Measurements from ENCODE around the gene TMCC1.
A peak's percentile ranks its signal among the peaks of the same experiment; 100 is the strongest.
"Not testable (repeated sequence)": the region's sequence is repeated elsewhere in the genome, so short reads cannot be mapped to it uniquely, and the experiment has no call there.

TMCC1 gene

GRCh38 chr3:129687586-129688125, 205.9 kb downstream of the TMCC1 start:
- no peak overlapping the region for H3K27ac Mint-ChIP-seq
- H3K4me1 Mint-ChIP-seq = no peaks in the 10 kb centered on the region
- DNase-seq (ENCODE audit: low spot score in 2 of 2) (no peak), ATAC-seq (no peak)
- H3K4me3 Mint-ChIP-seq = no peak overlapping the region
- H3K9me3 Mint-ChIP-seq = no peaks in the 10 kb centered on the region
- H3K36me3 Mint-ChIP-seq = no peaks in the 10 kb centered on the region

GRCh38 chr3:129686941-129687340, 206.6 kb downstream of the TMCC1 start:
- ATAC-seq = no peak
- H3K36me3 Mint-ChIP-seq = no peaks in the 10 kb centered on the region
- H3K27ac Mint-ChIP-seq = no peak overlapping the region
- no peak for DNase-seq (ENCODE audit: low spot score in 2 of 2)
- no peaks in the 10 kb centered on the region for H3K9me3 Mint-ChIP-seq
- H3K4me3 Mint-ChIP-seq = no peak overlapping the region
- no peaks in the 10 kb centered on the region for H3K4me1 Mint-ChIP-seq

- Mint-ChIP-seq H3K36me3 (no peaks in the 10 kb centered on the region), H3K4me3 (no peak overlapping the region), H3K27ac (no peak overlapping the region), H3K4me1 (no peaks in the 10 kb centered on the region), H3K9me3 (no peaks in the 10 kb centered on the region)
- DNase-seq (ENCODE audit: low spot score in 2 of 2) (no peak), ATAC-seq (no peak)
Observed at GRCh38 chr3:129684270-129684669, 209.2 kb downstream of the TMCC1 start.

- Mint-ChIP-seq H3K4me1 (no peaks in the 10 kb centered on the region), H3K36me3 (no peaks in the 10 kb centered on the region), H3K4me3 (no peak overlapping the region), H3K27ac (no peak overlapping the region), H3K9me3 (no peaks in the 10 kb centered on the region)
- ATAC-seq (no peak), DNase-seq (ENCODE audit: low spot score in 2 of 2) (no peak)
Observed at GRCh38 chr3:129683201-129683600, 210.3 kb downstream of the TMCC1 start.

GRCh38 chr3:129676985-129677384, 216.5 kb downstream of the TMCC1 start:
- H3K27ac Mint-ChIP-seq = no peak overlapping the region
- H3K36me3 Mint-ChIP-seq = no peaks in the 10 kb centered on the region
- ATAC-seq (no peak), DNase-seq (ENCODE audit: low spot score in 2 of 2) (no peak)
- peaks cover 6% of the 10 kb centered on the region for H3K4me1 Mint-ChIP-seq
- H3K4me3 Mint-ChIP-seq = no peak overlapping the region
- no peaks in the 10 kb centered on the region for H3K9me3 Mint-ChIP-seq

GRCh38 chr3:129674798-129675123, 218.8 kb downstream of the TMCC1 start:
- not testable (repeated sequence) for H3K27ac Mint-ChIP-seq; H3K4me3 Mint-ChIP-seq; ATAC-seq; DNase-seq (ENCODE audit: low spot score in 2 of 2); H3K4me1 Mint-ChIP-seq; H3K36me3 Mint-ChIP-seq; H3K9me3 Mint-ChIP-seq

GRCh38 chr3:129673897-129674797, 219.4 kb downstream of the TMCC1 start:
- Mint-ChIP-seq H3K27ac (no peak overlapping the region), H3K4me3 (no peak overlapping the region), H3K9me3 (no peaks in the 10 kb centered on the region), H3K36me3 (peaks cover 6% of the 10 kb centered on the region), H3K4me1 (peaks cover 6% of the 10 kb centered on the region)
- ATAC-seq = no peak
- no peak for DNase-seq (ENCODE audit: low spot score in 2 of 2)

GRCh38 chr3:129673012-129673411, 220.5 kb downstream of the TMCC1 start:
- Mint-ChIP-seq H3K36me3 (peaks cover 6% of the 10 kb centered on the region), H3K4me1 (peaks cover 6% of the 10 kb centered on the region), H3K9me3 (no peaks in the 10 kb centered on the region), H3K27ac (no peak overlapping the region), H3K4me3 (no peak overlapping the region)
- no peak for ATAC-seq
- no peak for DNase-seq (ENCODE audit: low spot score in 2 of 2)

- Mint-ChIP-seq H3K9me3 (no peaks in the 10 kb centered on the region), H3K27ac (no peak overlapping the region), H3K4me1 (peaks cover 6% of the 10 kb centered on the region), H3K4me3 (no peak overlapping the region), H3K36me3 (peaks cover 6% of the 10 kb centered on the region)
- DNase-seq (ENCODE audit: low spot score in 2 of 2) (no peak), ATAC-seq (no peak)
Observed at GRCh38 chr3:129672412-129672811, 221.1 kb downstream of the TMCC1 start.

GRCh38 chr3:129665024-129665768, 228.3 kb downstream of the TMCC1 start:
- Mint-ChIP-seq H3K4me1 (no peaks in the 10 kb centered on the region), H3K4me3 (no peak overlapping the region), H3K9me3 (no peaks in the 10 kb centered on the region), H3K27ac (no peak overlapping the region), H3K36me3 (peaks cover 2% of the 10 kb centered on the region)
- ATAC-seq = no peak
- no peak for DNase-seq (ENCODE audit: low spot score in 2 of 2)

GRCh38 chr3:129663930-129664646, 229.4 kb downstream of the TMCC1 start:
- no peaks in the 10 kb centered on the region for H3K4me1 Mint-ChIP-seq
- H3K36me3 Mint-ChIP-seq = no peaks in the 10 kb centered on the region
- no peak overlapping the region for H3K4me3 Mint-ChIP-seq
- H3K27ac Mint-ChIP-seq = no peak overlapping the region
- DNase-seq (ENCODE audit: low spot score in 2 of 2) (no peak), ATAC-seq (no peak)
- H3K9me3 Mint-ChIP-seq = no peaks in the 10 kb centered on the region

- ATAC-seq (no peak), DNase-seq (ENCODE audit: low spot score in 2 of 2) (no peak)
- peaks cover 5% of the 10 kb centered on the region for H3K4me1 Mint-ChIP-seq
- H3K4me3 Mint-ChIP-seq = no peak overlapping the region
- H3K36me3 Mint-ChIP-seq = no peaks in the 10 kb centered on the region
- H3K9me3 Mint-ChIP-seq = no peaks in the 10 kb centered on the region
- no peak overlapping the region for H3K27ac Mint-ChIP-seq
Observed at GRCh38 chr3:129663045-129663446, 230.5 kb downstream of the TMCC1 start.

GRCh38 chr3:129662191-129662608, 231.3 kb downstream of the TMCC1 start:
- no peak overlapping the region for H3K27ac Mint-ChIP-seq
- ATAC-seq (peak; percentile 70), DNase-seq (ENCODE audit: low spot score in 2 of 2) (no peak)
- H3K9me3 Mint-ChIP-seq = no peaks in the 10 kb centered on the region
- no peaks in the 10 kb centered on the region for H3K36me3 Mint-ChIP-seq
- H3K4me1 Mint-ChIP-seq = peaks cover 8% of the 10 kb centered on the region
- H3K4me3 Mint-ChIP-seq = no peak overlapping the region

- Mint-ChIP-seq H3K9me3 (no peaks in the 10 kb centered on the region), H3K4me1 (peaks cover 8% of the 10 kb centered on the region), H3K36me3 (no peaks in the 10 kb centered on the region), H3K4me3 (no peak overlapping the region), H3K27ac (no peak overlapping the region)
- ATAC-seq = no peak
- DNase-seq (ENCODE audit: low spot score in 2 of 2) = no peak
Observed at GRCh38 chr3:129661766-129662165, 231.7 kb downstream of the TMCC1 start.

GRCh38 chr3:129658110-129658843, 235.2 kb downstream of the TMCC1 start:
- no peak overlapping the region for H3K27ac Mint-ChIP-seq
- H3K4me1 Mint-ChIP-seq = peaks cover 8% of the 10 kb centered on the region

More at GRCh38 chr3:129658110-129658843, 235.2 kb downstream of the TMCC1 start:
- H3K36me3 Mint-ChIP-seq = no peaks in the 10 kb centered on the region
- no peak overlapping the region for H3K4me3 Mint-ChIP-seq
- ATAC-seq (no peak), DNase-seq (ENCODE audit: low spot score in 2 of 2) (no peak)
- H3K9me3 Mint-ChIP-seq = no peaks in the 10 kb centered on the region

All from stimulated activated effector memory CD8-positive, alpha-beta T cell treated with anti-CD3 and anti-CD28 coated beads, Interleukin-12 subunit alpha, Interleukin-12 subunit beta, amount 100 ng/mL, for 72 hours (primary cell).